Germinal center (tissue), 1 donor: ENCODE data around the gene NMRAL1.

ENCODE experiments used
- DNase-seq: peaks from one replicate; pipeline ENCODE4 v3.0.0; 2012; ENCODE audit warnings: mixed read lengths, low spot score

Gene NMRAL1

GRCh38 chr16:4505356-4506147, 31.1 kb upstream of the NMRAL1 start:
- peak; percentile 90 for DNase-seq

GRCh38 chr16:4501071-4501478, 26.6 kb upstream of the NMRAL1 start:
- DNase-seq, result no peak

GRCh38 chr16:4500272-4500671, 25.8 kb upstream of the NMRAL1 start:
- no peak for DNase-seq

GRCh38 chr16:4499196-4499555, 24.8 kb upstream of the NMRAL1 start:
- DNase-seq, result no peak

- DNase-seq, result no peak
Measured at GRCh38 chr16:4498546-4499195, 24.2 kb upstream of the NMRAL1 start.

GRCh38 chr16:4496305-4496704, 21.9 kb upstream of the NMRAL1 start:
- no peak for DNase-seq

GRCh38 chr16:4495766-4496165, 21.3 kb upstream of the NMRAL1 start:
- no peak for DNase-seq

- no peak for DNase-seq
Measured at GRCh38 chr16:4494746-4495490, 20.5 kb upstream of the NMRAL1 start.

GRCh38 chr16:4491898-4492297, 17.5 kb upstream of the NMRAL1 start:
- DNase-seq, result no peak

GRCh38 chr16:4489030-4489429, 14.6 kb upstream of the NMRAL1 start:
- DNase-seq, result no peak

GRCh38 chr16:4488499-4488967, 14.1 kb upstream of the NMRAL1 start:
- DNase-seq, result no peak

GRCh38 chr16:4487955-4488498, 13.6 kb upstream of the NMRAL1 start:
- DNase-seq, result no peak

GRCh38 chr16:4486126-4486893, 11.9 kb upstream of the NMRAL1 start:
- no peak for DNase-seq

GRCh38 chr16:4481963-4482362, 7.5 kb upstream of the NMRAL1 start:
- DNase-seq, result no peak

GRCh38 chr16:4481526-4481925, 7.1 kb upstream of the NMRAL1 start:
- DNase-seq, result no peak

GRCh38 chr16:4477966-4478365, 3.5 kb upstream of the NMRAL1 start:
- no peak for DNase-seq

- peak; percentile 96 for DNase-seq
Measured at GRCh38 chr16:4475880-4476788, 1.7 kb upstream of the NMRAL1 start, which contains the start of gene HMOX2. HMOX2 (plus strand) TSS chr16:4476398; CDS start chr16:4505525, 29,127 bp downstream.

GRCh38 chr16:4472880-4473279, 1.5 kb downstream of the NMRAL1 start:
- DNase-seq, result no peak

GRCh38 chr16:4471869-4472268, 2.6 kb downstream of the NMRAL1 start:
- no peak for DNase-seq

GRCh38 chr16:4468972-4469371, 5.5 kb downstream of the NMRAL1 start:
- no peak for DNase-seq

GRCh38 chr16:4467916-4468315, 6.5 kb downstream of the NMRAL1 start:
- no peak for DNase-seq
